ENCODE results near the gene GJA4. TPM values are rescaled to one million over a fixed set of nuclear protein-coding genes. Genes with fewer than 3 reads are reported as not detected.

Gene GJA4
- total and polyA plus RNA-seq, 2 of the 13 experiments (the other 11 are each of a cell fraction or from before 2014, with no cell fraction given), result not detected

DNA sequence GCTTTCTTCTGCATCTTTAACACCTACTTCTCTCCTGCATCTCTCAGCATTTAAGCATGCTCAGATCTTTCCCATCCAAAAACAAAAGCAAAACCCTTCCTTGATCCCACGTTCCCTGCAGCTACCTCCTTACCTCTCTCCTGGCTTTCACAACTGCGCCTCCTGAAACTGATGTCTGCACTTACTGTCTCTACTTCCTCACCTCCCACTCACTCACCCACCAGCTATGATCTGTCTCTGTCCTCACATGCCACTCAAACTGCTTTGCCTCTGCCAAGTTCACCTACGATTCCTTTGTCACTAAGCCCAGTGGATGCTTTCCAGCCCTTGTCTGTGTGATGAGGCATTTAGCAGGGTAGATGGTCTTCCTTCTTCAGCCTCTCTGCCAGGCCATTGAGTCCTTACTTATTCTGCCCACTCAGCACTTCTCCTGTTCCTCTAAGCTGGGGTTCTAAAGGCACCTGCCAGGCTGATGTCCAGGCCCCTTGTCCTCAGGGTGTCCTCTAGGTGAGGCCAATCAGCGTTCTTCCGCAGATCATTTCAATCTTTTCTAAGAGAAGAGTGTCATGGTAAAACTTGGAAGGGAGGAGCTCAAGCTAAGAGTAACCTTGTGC, 21.8 kb upstream of the GJA4 start:
- FAIRE-seq (no peak), DNase-seq (ENCODE audit: low spot score) (no peak), ATAC-seq (no peak)
- H3K4me2 ChIP-seq (ENCODE audit: low read depth, low read length), result no peak overlapping the region
- H3K27ac ChIP-seq (ENCODE audit: extremely low read length, insufficient read depth, low read length), result no peak overlapping the region
- ChIA-PET CTCF (ENCODE audit: low intra/inter-chr PET ratio, low total read pairs) (no interaction called here), POLR2A (no interaction called here)
- in situ Hi-C loops (cut with HindIII; ENCODE audit: extremely low pct_ligation_motif_present, low pct_unique_long_range_greater_than_20kb), result no loop called here
- no peaks in the 10 kb centered on the region for H3K36me3 ChIP-seq (replicated peaks in 1 of 2; ENCODE audit: control insufficient read depth in 1 of 2, insufficient read depth in 2 of 2, low read length in 2 of 2)
- intact Hi-C loops (cut with micrococcal nuclease; ENCODE audit: unreplicated experiment), result no loop called here
- WGBS (ENCODE audit: low lambda C conversion rate), result 2% methylated on average over 5 of the region's 5 CpGs
- no peaks in the 10 kb centered on the region for H3K4me1 ChIP-seq (ENCODE audit: insufficient read depth, low read length)
- no peak overlapping the region for H3K9ac ChIP-seq (ENCODE audit: insufficient read depth, low read depth, low read length)
- H2AFZ ChIP-seq (ENCODE audit: low read length), result no peak overlapping the region
- H4K20me1 ChIP-seq (ENCODE audit: insufficient read depth, low read length), result no peaks in the 10 kb centered on the region
- no TSS peak for BruUV-seq (replicated peaks)
- H3K9me3 ChIP-seq (ENCODE audit: low read length), result no peaks in the 10 kb centered on the region
- peaks cover 0 to 18% of the 10 kb centered on the region in 2 experiments; a peak in 3 of 5 replicates for H3K27me3 ChIP-seq (ENCODE audit: control insufficient read depth in 1 of 2, insufficient read depth in 2 of 2, low read length in 2 of 2)
- H3K79me2 ChIP-seq (ENCODE audit: insufficient read depth, low read length), result no peaks in the 10 kb centered on the region
- TF ChIP-seq MAFF (IDR thresholded peaks at IDR 0.05; ENCODE audit: low read depth, low read length), result peak; percentile 85
- TF ChIP-seq MAFK (conservative IDR thresholded peaks at IDR 0.05 in 1 of 2, IDR thresholded peaks at IDR 0.05 in 1 of 2; ENCODE audit: low read length in 2 of 2), result peak; percentile 86 to 94
- no peak for TF ChIP-seq TBX3 (IDR thresholded peaks at IDR 0.05; ENCODE audit: borderline replicate concordance)
- no peak for TF ChIP-seq NFIB (CRISPR knock-in tag; IDR thresholded peaks at IDR 0.05; ENCODE audit: borderline replicate concordance)
- no peak for TF ChIP-seq ATF1 (CRISPR knock-in tag; IDR thresholded peaks at IDR 0.05)
- no peak for TF ChIP-seq ZNF232 (CRISPR knock-in tag; IDR thresholded peaks at IDR 0.05; ENCODE audit: borderline replicate concordance)
- TF ChIP-seq ZNF235 (CRISPR knock-in tag; IDR thresholded peaks at IDR 0.05; ENCODE audit: borderline replicate concordance), result no peak
- no peak for TF ChIP-seq SMAD9 (CRISPR knock-in tag; IDR thresholded peaks at IDR 0.05)
- TF ChIP-seq CAMTA2 (CRISPR knock-in tag; IDR thresholded peaks at IDR 0.05; ENCODE audit: borderline replicate concordance), result no peak
- TF ChIP-seq ZNF350 (CRISPR knock-in tag; IDR thresholded peaks at IDR 0.05; ENCODE audit: borderline replicate concordance, low read depth), result no peak
- no peak for TF ChIP-seq NCOA2 (CRISPR knock-in tag; IDR thresholded peaks at IDR 0.05)
- no peak overlapping the region for H3K4me3 ChIP-seq (replicated peaks in 1 of 3; ENCODE audit: insufficient read depth in 1 of 3, low read depth in 2 of 3, low read length in 3 of 3)

All from HepG2 (cell line).